Large intestine (tissue), 3 donors: ENCODE measurements around the gene OTOP1. TPM values are rescaled to one million over a fixed set of nuclear protein-coding genes. Genes with fewer than 3 reads are reported as not detected.
"Not testable (repeated sequence)": the region's sequence is repeated elsewhere in the genome, so short reads cannot be mapped to it uniquely, and the experiment has no call there.

Experiments used
- DNase-seq, 2 donors: peaks; one replicate each; pipeline versions ENCODE4 v3.0.0 to v3.0.0-alpha.2; 2013
- H3K27ac ChIP-seq: one replicate; pipeline ENCODE4 v1.5.1; 2013; ENCODE audit warnings: low read length
- H3K27me3 ChIP-seq: 2 replicates; pipeline ENCODE4 v1.6.1; 2013; ENCODE audit warnings: low read length; ENCODE audit not compliant: control insufficient read depth, insufficient read depth
- H3K36me3 ChIP-seq: 2 replicates; pipeline ENCODE4 v1.6.1; 2013; ENCODE audit warnings: low read length; ENCODE audit not compliant: control insufficient read depth, insufficient read depth
- H3K4me1 ChIP-seq: one replicate; pipeline ENCODE4 v1.6.1; 2013; ENCODE audit warnings: low read length; ENCODE audit not compliant: control insufficient read depth, insufficient read depth
- H3K4me3 ChIP-seq: one replicate; pipeline ENCODE4 v1.5.1; 2013; ENCODE audit warnings: low read length
- H3K9me3 ChIP-seq: one replicate; pipeline ENCODE4 v1.6.1; 2013; ENCODE audit warnings: mild to moderate bottlenecking, low read depth, low read length, moderate library complexity; ENCODE audit not compliant: control insufficient read depth
- WGBS: methylation state at CpG from one replicate; pipeline ENCODE4 v1.1.5; 2013; ENCODE audit warnings: low lambda C conversion rate; ENCODE audit not compliant: insufficient coverage; 5-methylcytosine and 5-hydroxymethylcytosine counted together
- polyA plus RNA-seq: library from polyadenylated mRNA; unstranded; fragments of 120-200 nt; gene quantifications from one replicate; pipeline ENCODE4 v1.2.1, GENCODE V29; 2013

The OTOP1 gene
- polyA plus RNA-seq, 1 donor, result not detected

GRCh38 chr4:4259484-4260100 is 32.9 kb upstream of the OTOP1 start:
- Histone ChIP-seq H3K4me1 (peaks cover 4% of the 10 kb centered on the region), H3K27ac (no peak overlapping the region), H3K9me3 (no peaks in the 10 kb centered on the region), H3K4me3 (no peak overlapping the region), H3K36me3 (no peaks in the 10 kb centered on the region), H3K27me3 (no peaks in the 10 kb centered on the region)
- DNase-seq, result no peak
- WGBS, result 27% methylated on average over 2 of the region's 9 CpGs

DNA sequence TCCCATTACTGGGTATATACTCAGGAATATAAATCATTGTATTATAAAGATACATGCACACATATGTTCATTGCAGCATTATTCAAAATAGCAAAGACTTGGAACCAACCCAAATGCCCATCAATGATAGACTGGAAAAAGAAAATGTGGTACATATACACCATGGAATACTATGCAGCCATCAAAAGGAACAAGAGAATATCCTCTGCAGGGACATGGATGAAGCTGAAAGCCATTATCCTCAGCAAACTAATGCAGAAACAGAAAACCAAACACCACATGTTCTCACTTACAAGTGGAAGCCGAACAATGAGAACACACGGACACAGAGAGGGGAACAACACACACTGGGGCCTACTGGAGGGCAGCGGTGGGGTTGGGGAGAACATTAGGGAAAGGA is 31.0 kb upstream of the OTOP1 start:
- not testable (repeated sequence) for H3K27ac ChIP-seq, H3K9me3 ChIP-seq, H3K36me3 ChIP-seq, DNase-seq, H3K27me3 ChIP-seq, H3K4me3 ChIP-seq, H3K4me1 ChIP-seq
- no CpG with 5 or more reads among the region's 3 CpGs for WGBS

GRCh38 chr4:4256799-4257198 is 30.1 kb upstream of the OTOP1 start:
- H3K4me1 ChIP-seq, result peaks cover 4% of the 10 kb centered on the region
- WGBS, result no CpG with 5 or more reads among the region's 10 CpGs
- no peaks in the 10 kb centered on the region for H3K27me3 ChIP-seq
- no peak for DNase-seq
- H3K36me3 ChIP-seq, result no peaks in the 10 kb centered on the region
- no peak overlapping the region for H3K4me3 ChIP-seq
- no peak overlapping the region for H3K27ac ChIP-seq
- no peaks in the 10 kb centered on the region for H3K9me3 ChIP-seq

DNA sequence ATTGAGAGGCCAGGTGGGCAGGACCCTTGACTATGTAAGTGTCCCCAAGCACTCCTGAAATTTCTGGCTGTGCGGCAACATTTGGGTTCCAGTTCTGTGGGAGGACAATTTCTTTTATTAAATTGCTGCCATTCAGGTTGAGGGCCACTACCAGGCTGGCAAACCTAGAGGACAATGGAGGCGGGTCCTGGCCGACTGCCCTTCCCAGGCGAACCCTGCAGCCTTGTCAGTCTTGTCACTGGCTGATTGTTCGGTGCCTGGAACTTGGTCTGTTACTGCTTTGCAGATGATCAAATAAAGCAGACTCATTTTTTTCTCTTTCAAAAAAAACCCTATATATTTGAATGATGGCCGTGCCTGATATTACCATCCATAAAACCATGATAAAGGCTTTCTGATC is 27.9 kb upstream of the OTOP1 start:
- H3K27me3 ChIP-seq, result peaks cover 2% of the 10 kb centered on the region
- no peak for DNase-seq
- H3K27ac ChIP-seq, result no peak overlapping the region
- no peaks in the 10 kb centered on the region for H3K36me3 ChIP-seq
- no peak overlapping the region for H3K4me3 ChIP-seq
- WGBS, result 25% methylated on average over 1 of the region's 6 CpGs
- no peaks in the 10 kb centered on the region for H3K9me3 ChIP-seq
- H3K4me1 ChIP-seq, result peaks cover 4% of the 10 kb centered on the region

GRCh38 chr4:4254199-4254598 is 27.5 kb upstream of the OTOP1 start:
- H3K4me3 ChIP-seq, result no peak overlapping the region
- H3K4me1 ChIP-seq, result no peaks in the 10 kb centered on the region
- H3K27me3 ChIP-seq, result peaks cover 2% of the 10 kb centered on the region
- DNase-seq, result no peak
- H3K9me3 ChIP-seq, result no peaks in the 10 kb centered on the region
- no peaks in the 10 kb centered on the region for H3K36me3 ChIP-seq
- H3K27ac ChIP-seq, result no peak overlapping the region
- 71% methylated on average over 3 of the region's 11 CpGs for WGBS

GRCh38 chr4:4249866-4250265 is 23.1 kb upstream of the OTOP1 start:
- Histone ChIP-seq H3K9me3 (no peaks in the 10 kb centered on the region), H3K27me3 (peaks cover 2% of the 10 kb centered on the region), H3K4me3 (no peak overlapping the region), H3K36me3 (peaks cover 8% of the 10 kb centered on the region), H3K4me1 (peaks cover 3% of the 10 kb centered on the region), H3K27ac (no peak overlapping the region)
- 85% methylated on average over 2 of the region's 8 CpGs for WGBS
- no peak for DNase-seq

DNA sequence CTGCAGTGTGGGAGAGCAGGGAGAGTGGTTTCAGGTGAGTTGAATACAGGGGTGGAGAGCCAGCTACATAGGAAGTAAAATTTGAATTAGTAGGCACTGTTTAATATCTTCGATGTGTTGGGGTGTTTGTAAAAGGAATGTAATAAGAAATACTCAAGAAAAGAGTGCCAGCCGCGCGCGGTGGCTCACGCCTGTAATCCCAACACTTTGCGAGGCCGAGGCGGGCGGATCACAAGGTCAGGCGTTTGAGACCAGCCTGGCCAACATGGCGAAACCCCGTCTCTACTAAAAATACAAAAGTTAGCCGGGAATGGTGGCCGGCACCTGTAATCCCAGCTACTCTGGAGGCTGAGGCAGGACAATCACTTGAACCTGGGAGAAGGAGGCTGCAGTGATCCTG is 22.6 kb upstream of the OTOP1 start:
- H3K27ac ChIP-seq, DNase-seq, H3K9me3 ChIP-seq, H3K4me3 ChIP-seq, H3K27me3 ChIP-seq, H3K4me1 ChIP-seq: not testable (repeated sequence)
- H3K36me3 ChIP-seq, result peaks cover 13% of the 10 kb centered on the region
- WGBS, result no CpG with 5 or more reads among the region's 15 CpGs

DNA sequence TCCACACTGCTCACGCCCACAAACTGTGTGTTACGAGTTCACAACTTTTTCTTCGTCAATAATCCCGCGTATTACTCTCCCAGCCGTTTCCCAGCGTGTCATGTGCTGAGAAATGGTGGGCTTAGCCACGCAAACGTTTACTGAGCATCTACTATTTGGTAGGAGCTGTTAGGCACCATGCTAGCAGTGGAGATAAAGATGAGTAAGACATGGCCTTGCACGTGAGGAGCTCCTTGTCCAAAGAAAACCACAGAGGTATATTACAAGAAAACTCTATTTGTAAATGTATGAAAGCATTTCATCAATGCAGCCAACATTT is 22.1 kb upstream of the OTOP1 start:
- Histone ChIP-seq H3K27ac (peak overlapping the region; percentile 94), H3K4me1 (peaks cover 3% of the 10 kb centered on the region), H3K4me3 (peak overlapping the region; percentile 72), H3K9me3 (no peaks in the 10 kb centered on the region), H3K36me3 (peaks cover 18% of the 10 kb centered on the region), H3K27me3 (peaks cover 2% of the 10 kb centered on the region)
- WGBS, result no CpG with 5 or more reads among the region's 10 CpGs
- no peak for DNase-seq

DNA sequence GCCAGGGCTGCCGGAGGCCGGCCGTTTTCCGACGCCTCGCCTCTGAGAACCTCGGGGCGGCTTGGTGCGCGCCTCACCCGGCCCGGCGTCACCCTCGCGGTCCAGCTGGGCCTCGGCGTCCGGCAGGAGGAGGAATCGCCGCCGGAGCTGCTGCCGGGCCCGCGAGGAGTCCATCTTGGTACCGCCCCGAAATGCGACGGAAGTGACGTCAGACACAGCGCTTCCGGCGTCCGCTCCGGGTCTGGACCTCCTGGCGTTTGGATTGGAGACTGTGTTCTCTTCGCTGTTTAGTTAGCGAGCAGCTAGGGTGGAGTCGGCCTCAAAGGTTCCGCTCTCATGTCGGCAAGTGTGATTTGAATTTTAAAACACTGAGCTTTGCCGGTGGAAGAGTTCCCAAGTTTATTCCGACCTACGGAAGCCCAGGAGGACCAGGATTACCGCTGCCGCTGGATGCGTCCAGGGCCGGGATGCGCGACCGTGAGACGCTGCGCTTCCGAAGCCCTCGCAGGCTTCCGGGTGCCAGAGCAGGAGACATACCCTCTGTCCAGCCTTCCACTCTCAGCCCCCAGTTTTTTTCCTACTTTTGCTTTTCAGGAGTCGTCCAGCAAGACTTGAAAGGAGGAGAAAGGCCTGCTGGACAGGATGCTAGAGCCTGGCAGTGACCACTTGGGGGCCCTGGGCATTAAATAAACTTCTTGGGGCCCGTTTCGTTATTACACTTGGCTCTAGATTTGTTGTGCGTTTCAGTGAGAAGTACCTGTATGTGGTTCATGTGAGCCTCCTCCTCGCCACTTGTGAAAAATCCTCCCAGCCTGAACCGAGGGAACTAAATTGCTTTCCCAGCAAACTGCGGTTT is 21.5 kb upstream of the OTOP1 start, which contains the start of gene TMEM128:
Gene TMEM128 (minus strand): TSS at position 195 of the 856 bp plus-strand sequence. CDS start 21 bp downstream, at position 174.
- peaks cover 24% of the 10 kb centered on the region for H3K36me3 ChIP-seq
- DNase-seq, result peak; percentile 92 to 95
- WGBS, result 0% methylated on average over 3 of the region's 62 CpGs
- no peaks in the 10 kb centered on the region for H3K9me3 ChIP-seq
- peak within 1 kb of the TSS; percentile 94 for H3K27ac ChIP-seq
- peaks cover 3% of the 10 kb centered on the region for H3K4me1 ChIP-seq
- peaks cover 2% of the 10 kb centered on the region for H3K27me3 ChIP-seq
- H3K4me3 ChIP-seq, result peak within 1 kb of the TSS; percentile 72

DNA sequence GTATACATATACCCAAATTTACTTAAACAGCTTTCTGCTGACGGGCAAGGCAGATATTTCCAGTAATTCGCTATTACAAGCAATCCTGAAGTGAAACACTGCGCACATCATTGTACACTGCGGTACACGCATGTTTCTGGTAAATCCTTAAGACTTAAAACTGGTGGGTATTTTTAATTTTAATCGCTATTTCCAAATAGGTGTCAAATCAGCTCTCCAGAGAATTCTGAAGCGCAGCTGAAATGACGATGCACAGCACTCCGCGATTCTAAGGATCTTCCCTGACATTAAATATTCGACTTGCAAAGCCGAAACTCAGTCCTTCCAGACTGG is 20.9 kb upstream of the OTOP1 start:
- Histone ChIP-seq H3K27me3 (peaks cover 2% of the 10 kb centered on the region), H3K4me1 (peaks cover 3% of the 10 kb centered on the region), H3K4me3 (peak overlapping the region; percentile 72), H3K9me3 (no peaks in the 10 kb centered on the region), H3K27ac (peak overlapping the region; percentile 94), H3K36me3 (peaks cover 27% of the 10 kb centered on the region)
- no peak for DNase-seq
- WGBS, result no CpG with 5 or more reads among the region's 12 CpGs
